T47D (cell line): ENCODE measurements around the gene BMPR1A.
A peak's percentile ranks its signal among the peaks of the same experiment; 100 is the strongest.

Source experiments
- DNase-seq, 2 experiments: peaks; one replicate each; pipeline versions ENCODE4 v3.0.0 to v3.0.0-alpha.2; 2011 to 2012; ENCODE audit warnings: low read depth in 1 of 2, low spot score in 1 of 2
- JUND ChIP-seq: IDR thresholded peaks from 2 replicates; pipeline ENCODE4 v1.6.1; 2012; ENCODE audit warnings: low read depth
- in situ Hi-C: cut with HindIII; loops from 2 replicates; pipeline ENCODE4 v1.10.0; 2016; ENCODE audit warnings: low sequenced_read_pairs, low pct_unique_long_range_greater_than_20kb

The BMPR1A gene

GRCh38 chr10:86953747-86954680 lies 197.6 kb downstream of the BMPR1A start:
- in situ Hi-C loops = no loop called here
- peak in 1 of 2 experiments; percentile 91 for DNase-seq
- TF ChIP-seq JUND = no peak

DNA sequence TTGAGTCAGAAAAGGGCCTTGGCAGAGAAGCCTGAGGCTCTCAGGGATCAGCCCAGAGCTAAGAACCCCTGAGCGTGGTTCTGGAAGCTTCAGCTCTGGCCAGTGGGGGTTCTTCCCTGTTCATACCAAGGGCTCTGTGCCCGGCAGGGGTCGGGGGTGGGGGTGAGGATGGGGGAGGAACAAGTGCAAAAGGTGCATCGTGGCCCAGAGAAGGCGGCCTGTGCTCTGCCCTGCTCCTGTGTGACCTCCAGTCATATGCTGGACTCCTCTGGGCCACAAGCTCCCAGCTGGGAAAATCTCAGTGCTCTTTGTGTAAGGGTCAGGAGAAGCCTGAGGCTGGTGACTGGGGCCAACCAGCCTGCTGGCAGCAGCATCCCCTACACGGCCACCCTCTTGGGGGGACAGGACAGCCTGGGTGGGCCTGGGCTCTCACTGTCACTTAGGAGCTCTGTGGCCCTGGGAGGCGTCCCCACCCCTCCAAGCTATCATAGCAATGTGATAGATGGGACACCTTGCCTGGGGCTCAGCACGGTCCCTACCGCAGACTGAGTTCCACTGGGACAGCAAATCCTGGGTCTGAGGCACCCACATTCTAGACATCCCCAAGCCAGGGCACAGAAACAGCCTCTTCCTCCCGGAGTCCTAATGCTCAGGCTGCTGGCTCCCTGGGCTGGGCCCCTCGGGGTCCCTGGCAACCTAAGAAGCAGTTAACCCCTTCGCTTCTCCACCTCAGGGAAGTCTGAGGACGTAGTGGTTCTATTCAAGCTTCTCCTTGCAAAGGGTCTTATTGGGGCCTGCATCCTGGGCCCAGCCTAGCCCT lies 198.5 kb downstream of the BMPR1A start:
- in situ Hi-C loops = no loop called here
- TF ChIP-seq JUND = no peak
- DNase-seq = no peak

DNA sequence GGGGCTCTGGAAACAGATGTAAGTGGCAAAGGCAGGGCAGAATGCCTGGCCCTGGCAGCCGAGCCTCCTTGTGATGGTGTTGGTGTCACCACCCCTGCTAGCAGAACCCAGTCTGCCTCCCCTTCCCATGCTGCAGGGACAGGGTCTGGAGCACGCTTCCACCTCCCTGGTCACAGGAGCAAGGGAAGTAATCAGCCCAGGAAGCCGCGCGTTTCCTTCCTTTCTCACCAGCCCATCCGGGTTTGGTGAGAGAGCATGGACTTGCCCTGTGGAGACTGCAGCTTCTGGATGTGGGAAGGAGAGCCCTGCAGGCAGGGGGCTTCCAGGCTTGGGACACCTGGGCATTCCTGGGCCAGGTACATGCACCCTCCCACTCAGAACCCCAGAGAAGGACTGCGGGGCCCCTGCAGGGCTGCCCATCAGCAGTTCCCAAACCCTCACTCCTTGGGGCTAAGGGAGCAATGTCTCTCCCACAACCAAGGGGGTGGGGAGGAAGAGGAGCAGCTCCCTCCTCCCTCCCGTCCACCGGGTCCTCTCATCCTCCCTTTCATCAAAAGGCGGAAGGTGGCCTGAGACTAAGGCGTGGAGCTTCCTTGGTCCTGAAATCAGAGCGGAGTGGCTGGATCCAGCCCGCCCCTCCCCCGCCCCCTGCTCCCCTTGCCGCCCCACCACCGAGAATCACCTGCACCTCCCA lies 199.2 kb downstream of the BMPR1A start:
- DNase-seq = no peak
- no peak for TF ChIP-seq JUND
- in situ Hi-C loops = no loop called here

- in situ Hi-C loops = no loop called here
- no peak for TF ChIP-seq JUND
- DNase-seq = no peak
Measured at GRCh38 chr10:86956195-86956847, 199.9 kb downstream of the BMPR1A start.

- DNase-seq = no peak
- in situ Hi-C loops = no loop called here
- TF ChIP-seq JUND = no peak
Measured at GRCh38 chr10:86956848-86957448, 200.5 kb downstream of the BMPR1A start.

GRCh38 chr10:86957471-86958115 lies 201.2 kb downstream of the BMPR1A start, which contains the start of gene MMRN2:
MMRN2 (minus strand) TSS chr10:86957615; CDS start chr10:86957541, 74 bp downstream.
- in situ Hi-C loops = no loop called here
- TF ChIP-seq JUND = no peak
- no peak for DNase-seq

DNA sequence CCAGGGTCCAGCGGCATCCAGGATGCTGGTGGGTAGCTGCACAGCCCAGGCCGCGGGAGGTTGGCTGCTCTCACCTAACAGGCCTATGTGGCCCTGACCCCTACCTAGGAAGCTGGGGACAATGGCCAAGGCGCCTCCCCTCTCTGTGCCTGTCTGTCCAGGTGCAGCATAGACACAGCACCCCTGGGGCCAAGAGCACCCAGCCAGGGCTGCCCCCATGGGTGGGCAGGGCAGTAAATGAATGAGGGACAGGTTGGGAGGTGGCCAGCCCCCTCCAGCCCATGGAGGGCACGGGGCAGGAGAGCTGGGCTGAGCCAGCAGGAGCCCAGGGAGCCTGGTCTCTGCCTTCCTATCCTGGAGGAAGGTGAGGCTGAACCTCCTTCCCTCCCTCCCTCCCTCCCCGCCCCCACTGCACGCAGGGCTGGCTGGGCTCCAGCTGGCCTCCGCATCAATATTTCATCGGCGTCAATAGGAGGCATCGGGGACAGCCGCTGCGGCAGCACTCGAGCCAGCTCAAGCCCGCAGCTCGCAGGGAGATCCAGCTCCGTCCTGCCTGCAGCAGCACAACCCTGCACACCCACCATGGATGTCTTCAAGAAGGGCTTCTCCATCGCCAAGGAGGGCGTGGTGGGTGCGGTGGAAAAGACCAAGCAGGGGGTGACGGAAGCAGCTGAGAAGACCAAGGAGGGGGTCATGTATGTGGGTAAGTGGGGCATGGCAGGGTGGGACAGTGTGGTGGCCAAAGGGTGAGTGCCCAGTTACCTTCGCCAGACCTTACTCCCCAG lies 201.9 kb downstream of the BMPR1A start, which contains the start of gene SNCG:
Gene SNCG (plus strand): TSS at position 484 of the 785 bp plus-strand sequence. CDS start 99 bp downstream, at position 583.
- peak in 1 of 2 experiments; percentile 85 for DNase-seq
- in situ Hi-C loops = no loop called here
- no peak for TF ChIP-seq JUND

GRCh38 chr10:86958901-86959736 lies 202.7 kb downstream of the BMPR1A start:
- no peak for TF ChIP-seq JUND
- DNase-seq = peak in 1 of 2 experiments; percentile 87
- in situ Hi-C loops = no loop called here

DNA sequence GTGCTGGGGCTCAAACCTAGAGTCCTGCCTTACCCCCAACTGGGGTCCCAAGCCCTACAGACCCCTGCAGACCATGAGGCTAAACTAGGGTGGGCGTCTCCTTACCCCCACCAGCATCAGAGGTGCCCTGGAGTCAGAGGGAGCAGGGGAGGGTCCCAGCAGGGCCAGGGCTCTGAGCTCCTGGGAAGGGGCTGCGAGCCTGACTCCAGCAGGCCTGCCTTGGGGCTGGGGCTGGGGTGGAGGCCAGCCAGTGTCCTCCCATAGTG lies 203.3 kb downstream of the BMPR1A start:
- no peak for DNase-seq
- in situ Hi-C loops = no loop called here
- no peak for TF ChIP-seq JUND
